ENCODE data around the gene SLC1A4.
A peak's percentile ranks its signal among the peaks of the same experiment; 100 is the strongest.
"Not testable (repeated sequence)": the region's sequence is repeated elsewhere in the genome, so short reads cannot be mapped to it uniquely, and the experiment has no call there.

Gene SLC1A4

DNA sequence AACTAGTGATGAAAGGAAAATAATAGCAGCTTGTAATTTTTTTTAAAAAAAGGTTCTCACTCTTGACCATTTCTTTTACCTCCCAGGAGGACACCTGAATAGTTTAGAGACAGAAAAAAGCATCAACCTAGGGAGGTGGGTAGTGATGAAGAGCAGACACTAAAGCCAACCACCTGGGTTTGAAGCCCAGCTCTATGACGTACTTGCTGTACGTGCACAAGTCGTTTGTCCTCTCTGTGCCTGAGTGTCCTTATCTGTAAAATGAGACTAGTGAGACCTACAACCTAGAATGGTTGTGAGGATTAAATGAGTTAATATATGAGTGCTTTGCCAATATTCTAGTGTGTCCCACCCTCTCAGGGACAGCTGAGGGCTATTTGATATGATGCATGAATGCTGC, 5.8 kb downstream of the SLC1A4 start:
- DNase-seq: no peak

DNA sequence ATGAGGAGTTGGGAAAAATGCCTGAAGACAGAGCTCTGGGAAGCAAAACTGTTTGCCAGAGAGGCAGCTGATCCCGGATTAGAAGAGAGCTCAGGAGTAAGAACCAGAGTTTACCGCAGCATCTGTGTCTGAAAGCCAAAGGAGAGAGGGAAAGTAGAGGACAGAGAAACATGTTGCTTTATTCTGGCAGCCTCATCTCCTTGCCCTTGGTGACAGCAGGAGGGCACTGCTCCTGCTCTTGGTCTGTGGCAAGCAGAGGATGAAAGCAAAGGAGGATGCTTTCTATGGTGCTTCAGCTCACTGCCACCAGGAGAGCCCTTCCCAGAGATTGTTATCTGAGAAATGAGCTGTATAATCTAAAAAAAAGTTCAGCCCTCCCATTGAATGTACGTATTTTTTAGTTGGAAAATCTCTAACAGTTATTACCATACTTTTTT, 7.7 kb downstream of the SLC1A4 start:
- no peak for DNase-seq

DNA sequence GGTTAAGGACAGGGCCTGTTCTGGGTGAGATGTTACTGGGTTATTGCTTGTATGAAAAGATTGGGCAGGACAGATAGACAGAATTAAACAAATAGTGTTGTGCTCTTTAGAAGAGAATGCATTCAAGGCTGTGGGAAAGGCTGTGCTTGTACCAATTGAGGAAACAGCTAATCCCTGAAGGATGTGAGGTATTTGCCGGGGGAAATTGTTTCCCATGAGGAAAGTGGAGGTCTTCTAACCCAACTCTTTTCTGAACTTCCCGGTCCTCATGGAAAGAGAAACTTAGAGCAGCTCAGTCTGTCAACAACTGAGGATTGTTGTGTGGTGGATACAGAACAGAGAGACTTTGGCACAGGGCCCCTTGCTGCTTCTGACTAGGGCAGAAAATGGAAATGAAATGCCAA, 9.5 kb downstream of the SLC1A4 start:
- peak; percentile 57 for DNase-seq

DNA sequence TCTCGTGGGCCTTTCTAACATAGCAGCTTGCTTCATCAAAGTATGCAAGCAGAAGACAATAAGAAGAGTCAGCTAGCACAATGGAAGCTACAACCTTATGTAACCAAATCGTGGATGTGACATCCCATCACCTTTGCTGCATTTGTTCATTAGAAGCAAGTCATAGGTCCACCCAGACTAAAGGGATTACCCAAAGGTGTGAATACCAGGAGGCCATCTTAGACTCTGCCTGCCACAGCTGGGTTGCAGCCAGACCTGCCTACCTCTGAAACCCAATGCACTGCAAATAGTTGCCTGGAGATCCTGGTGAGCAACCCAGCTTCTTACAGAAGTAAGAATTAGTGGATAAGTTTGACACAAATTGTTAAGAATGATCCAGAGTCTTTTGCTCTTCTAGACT, 10.6 kb downstream of the SLC1A4 start:
- DNase-seq: no peak

DNA sequence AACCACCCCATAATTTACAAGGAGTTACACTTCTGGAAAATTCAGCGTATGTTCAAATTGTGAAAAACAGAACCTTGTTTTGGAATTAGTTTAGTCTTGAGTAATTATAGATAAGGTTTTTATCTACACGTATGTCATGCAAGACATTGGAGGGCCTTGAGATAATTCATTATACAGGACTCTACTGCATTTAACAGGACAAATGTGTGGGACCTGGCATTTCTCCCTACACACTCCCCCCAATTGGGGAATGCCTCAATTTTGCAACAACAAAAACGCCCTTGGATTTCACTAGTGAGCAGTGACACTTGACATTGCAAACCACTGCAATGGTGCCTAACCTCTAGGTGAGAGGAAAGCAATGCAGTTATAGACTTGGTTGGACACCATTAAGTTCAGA, 11.4 kb downstream of the SLC1A4 start:
- DNase-seq: no peak

DNA sequence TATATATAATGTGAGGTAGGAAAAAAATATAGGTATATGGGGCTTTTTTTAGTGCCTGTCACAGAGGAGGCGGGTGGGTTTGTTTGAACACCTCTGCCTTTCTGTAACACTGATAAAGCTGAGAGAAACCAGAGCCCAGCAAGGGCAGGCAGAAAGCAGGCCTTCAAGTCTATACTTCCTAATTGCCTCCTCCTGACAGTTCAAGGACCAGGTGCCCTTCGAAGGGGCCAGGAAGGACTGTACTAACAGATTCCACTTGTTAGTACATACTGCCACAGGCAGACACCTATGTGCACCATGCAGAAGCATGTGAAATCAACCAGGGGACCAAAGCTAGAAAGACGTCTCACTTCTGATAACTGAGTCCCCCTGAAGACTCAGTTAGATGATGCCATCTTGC, 13.8 kb downstream of the SLC1A4 start:
- no peak for DNase-seq

DNA sequence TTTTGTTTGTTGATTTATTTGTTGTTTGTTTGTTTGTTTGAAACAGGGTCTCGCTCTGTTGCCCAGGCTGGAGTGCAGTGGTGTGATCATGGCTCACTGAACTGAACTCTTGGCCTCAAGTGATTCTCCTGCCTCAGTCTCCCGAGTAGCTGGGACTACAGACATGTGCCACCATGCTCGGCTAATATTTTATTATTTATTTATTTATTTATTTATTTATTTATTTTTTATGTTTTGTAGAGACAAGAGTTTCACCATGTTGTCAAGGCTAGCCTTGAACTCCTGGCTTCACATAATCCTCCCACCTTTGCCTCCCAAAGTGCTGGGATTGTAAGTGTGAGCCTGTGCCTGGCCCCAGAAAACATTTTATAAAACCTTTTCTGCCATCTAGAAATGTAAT, 15.0 kb downstream of the SLC1A4 start:
- DNase-seq: not testable (repeated sequence)

DNA sequence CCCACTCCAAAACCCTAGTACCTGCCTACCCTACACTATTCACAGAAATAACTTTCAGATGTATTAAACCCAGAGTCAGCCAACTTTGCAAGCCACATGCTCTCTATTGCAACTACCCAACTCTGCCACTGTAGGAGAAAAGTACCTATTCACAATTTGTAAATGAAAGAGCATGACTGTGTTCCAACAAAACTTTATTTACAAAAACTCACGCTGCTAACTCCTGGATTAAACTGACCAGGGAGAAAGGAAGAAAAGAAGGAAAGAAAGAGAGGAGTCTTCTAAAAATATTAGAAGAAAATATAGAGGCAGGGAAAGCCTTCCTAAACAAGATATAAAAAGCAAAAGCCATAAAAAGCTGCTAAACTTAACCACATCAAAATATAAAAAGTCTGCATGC, 24.6 kb downstream of the SLC1A4 start:
- no peak for DNase-seq

DNA sequence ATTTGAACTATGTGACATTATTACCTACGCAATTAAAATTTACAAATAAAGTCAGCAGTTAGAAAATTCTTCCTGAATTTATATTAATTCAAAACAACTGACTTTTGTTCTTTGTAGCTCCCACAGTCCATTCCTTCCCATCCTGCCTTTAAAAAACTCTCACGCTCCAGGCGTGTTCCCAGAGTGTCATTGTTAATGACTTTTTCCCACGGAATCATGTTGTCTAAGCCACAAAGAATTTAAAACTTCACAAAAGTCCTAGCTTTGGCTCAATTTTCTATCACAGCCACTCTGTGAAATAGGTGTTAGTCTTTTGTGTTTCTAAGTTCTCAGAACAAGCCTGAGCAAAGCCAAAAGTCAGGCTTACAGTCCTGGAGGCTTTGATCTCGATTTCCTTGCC, 26.5 kb downstream of the SLC1A4 start:
- no peak for DNase-seq

DNA sequence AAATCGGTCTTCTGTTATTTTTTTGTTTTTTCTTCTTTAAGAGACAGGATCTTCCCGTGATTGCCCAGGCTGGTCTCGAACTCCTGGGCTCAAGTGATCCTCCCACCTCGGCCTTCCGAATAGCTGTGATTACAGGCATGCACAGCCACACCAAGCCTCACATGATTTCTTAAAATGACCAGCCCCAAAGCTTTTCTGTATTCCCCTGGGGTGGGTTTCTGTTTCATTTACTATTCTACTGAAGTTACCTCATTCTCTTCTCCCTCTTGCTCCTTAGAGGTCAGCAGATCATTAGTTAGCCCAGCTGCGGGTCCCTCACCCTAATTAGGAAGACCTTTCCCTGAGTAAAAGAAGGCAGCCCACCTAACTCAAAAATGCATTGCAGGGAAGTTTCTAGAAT, 27.6 kb downstream of the SLC1A4 start:
- DNase-seq: no peak

DNA sequence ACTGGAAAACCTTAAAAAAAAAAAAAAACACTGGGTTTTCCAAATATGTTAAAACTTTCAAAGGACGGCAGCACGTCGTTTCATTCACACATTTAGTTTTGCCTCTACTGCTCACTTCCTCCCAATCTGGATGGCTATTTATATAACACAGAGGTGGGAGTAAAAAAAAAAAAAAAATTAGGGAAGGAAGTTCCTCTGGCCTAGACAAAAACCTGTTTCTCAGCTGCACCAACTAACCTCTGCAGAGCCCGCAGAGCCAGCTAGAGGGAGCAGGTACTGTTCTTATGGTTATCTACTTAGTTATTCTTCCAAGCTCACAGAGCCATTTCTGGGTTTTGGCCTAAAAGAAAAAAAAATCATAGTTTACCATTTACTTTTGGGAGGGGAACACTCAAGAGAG, 28.1 kb downstream of the SLC1A4 start:
- no peak for DNase-seq

DNA sequence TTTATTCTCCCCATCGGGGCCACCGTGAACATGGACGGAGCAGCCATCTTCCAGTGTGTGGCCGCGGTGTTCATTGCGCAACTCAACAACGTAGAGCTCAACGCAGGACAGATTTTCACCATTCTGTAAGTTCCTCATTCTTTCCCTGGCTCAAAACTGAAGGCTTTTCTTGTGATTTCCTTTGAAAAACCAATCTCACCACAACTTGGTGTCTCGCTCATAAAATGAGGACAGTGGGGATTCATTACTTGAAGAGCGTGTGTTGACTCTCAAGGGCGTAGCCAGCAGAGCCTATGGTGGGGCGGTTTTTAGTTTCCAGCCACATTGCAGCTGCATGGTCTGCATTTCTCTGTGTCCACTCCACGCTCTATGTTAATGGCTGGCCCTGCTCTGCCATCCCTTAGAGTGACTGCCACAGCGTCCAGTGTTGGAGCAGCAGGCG, 29.0 kb downstream of the SLC1A4 start:
- no peak for DNase-seq

DNA sequence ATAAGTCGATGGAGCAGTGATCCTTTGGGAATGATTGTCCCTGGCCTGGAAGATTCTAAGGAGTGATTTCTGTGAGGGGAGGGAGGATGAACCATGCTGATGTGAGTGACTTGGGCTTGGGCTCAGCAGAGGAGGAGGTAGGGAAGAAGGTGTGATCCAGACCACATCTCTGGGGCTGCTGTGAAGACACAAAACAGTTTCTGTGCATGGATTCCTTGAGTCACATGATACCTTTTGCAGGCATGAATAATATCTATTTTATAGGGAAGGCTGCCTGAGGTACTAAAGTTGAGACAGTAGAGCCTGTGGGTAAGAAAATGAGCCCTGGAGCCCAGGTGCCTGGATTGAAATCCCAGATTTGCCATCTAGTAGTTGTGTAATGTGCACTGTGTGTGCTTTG, 29.8 kb downstream of the SLC1A4 start:
- no peak for DNase-seq

DNA sequence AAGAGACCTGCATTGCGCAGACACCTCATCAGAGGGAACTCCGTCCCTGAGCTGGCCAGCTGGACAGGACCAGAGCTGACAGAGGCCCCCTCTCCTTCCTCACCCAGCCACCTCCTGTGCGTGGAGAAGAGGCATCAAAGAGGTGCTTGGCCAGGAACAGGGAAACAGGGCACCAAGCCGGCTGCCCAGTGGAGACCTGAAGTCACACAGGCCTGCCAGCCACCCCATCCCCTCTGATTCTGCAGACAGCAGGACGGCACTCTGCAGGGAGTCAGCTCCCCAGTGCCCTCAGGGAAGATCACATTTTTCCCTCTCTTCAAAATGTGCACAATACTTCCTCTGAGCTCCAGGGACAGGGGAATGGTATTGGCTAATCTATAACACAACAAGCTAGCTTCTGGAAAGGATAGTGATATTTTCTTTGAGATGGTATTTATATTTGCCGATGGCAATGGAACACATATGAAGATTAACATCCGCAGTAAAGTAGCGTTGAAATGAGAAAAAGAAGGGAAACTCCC, 30.5 kb downstream of the SLC1A4 start:
- no peak for DNase-seq

DNA sequence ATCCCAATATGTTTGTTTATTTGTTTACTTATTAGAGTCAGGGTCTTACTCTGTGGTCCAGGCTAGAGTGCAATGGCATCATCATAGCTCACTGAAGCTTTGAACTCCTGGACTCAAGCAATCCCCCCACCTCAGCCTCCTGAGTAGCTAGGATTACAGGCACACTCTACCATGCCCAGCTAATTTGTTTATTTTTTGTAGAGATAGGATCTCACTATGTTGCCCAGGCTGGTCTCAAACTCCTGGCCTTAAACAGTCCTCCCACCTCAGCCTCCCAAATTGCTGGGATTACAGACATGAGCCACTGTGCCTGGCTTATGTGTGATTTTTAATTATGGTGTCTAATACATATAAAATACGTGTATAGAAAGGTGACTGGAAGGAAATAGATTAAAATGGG, 31.1 kb downstream of the SLC1A4 start:
- not testable (repeated sequence) for DNase-seq

DNA sequence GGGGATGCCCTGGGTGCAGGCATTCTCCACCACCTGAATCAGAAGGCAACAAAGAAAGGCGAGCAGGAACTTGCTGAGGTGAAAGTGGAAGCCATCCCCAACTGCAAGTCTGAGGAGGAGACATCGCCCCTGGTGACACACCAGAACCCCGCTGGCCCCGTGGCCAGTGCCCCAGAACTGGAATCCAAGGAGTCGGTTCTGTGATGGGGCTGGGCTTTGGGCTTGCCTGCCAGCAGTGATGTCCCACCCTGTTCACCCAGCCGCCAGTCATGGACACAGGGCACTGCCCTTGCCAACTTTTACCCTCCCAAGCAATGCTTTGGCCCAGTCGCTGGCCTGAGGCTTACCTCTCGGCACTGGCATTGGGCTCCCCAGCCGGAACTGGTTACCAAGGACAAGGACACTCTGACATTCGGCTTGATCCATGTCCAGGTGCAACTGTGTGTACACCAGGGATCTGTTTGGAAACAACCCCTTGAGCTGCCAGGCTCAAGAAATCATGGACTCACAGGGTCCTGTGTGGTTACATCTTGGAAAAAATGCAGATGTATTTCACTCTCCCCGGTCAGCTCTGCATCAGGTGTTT, 31.8 kb downstream of the SLC1A4 start:
- DNase-seq: no peak

DNA sequence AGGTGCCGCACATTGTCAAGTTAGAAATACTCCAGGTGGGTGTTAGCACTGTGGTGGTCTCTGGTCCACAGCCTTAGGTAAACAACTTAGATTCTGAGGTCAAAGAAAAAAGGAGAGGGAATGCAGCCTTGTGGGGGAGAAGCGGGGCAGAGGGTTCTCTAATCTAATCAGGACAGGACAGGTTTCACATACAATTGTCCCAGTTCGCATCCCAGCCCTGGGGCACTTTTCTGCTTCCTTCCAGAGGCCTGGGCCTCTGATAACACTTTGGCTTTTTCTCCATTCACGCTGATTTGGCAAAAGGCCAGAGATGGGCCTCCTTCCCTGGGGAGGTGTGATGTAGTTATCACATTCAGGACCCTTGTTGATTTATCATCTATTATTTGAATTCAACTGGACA, 32.5 kb downstream of the SLC1A4 start:
- no peak for DNase-seq

DNA sequence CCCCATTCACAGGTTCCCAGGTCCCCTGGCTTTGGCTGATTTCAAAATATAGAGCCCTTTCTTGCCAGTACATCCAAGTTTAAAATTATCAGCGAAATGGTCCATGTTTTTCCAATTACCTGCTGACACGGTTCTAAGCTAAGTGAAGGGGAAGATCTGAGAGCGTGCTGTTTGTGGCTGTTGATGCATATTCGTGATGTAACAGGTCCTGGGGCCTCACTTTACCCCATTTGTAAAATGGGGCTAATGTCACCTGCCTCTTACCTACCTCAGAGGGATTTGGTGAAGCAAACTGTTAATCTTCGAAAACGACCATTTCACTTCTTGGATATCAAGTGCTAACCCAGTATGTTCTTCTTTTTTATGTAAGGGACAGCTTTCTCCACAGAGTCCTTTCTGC, 33.0 kb downstream of the SLC1A4 start:
- no peak for DNase-seq

DNA sequence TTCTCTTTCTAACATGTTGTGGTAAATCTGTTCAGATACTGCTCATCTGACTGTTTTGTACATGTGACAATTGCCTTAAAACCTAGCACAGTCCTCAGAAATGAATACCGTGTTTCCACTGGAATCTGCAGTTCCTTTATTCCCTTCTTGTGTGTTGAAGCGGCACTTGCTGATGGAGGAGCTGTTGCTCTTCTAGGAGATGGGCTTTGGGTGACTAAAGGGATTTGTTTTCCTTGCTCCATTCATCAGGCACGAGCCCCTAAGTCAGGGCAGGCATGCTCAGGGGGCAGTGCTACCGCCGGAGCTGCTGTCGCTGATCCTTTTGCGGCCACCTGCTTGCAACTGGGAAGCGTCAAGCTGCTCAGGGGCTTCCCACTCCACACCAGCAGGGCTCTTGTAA, 34.5 kb downstream of the SLC1A4 start:
- no peak for DNase-seq

DNA sequence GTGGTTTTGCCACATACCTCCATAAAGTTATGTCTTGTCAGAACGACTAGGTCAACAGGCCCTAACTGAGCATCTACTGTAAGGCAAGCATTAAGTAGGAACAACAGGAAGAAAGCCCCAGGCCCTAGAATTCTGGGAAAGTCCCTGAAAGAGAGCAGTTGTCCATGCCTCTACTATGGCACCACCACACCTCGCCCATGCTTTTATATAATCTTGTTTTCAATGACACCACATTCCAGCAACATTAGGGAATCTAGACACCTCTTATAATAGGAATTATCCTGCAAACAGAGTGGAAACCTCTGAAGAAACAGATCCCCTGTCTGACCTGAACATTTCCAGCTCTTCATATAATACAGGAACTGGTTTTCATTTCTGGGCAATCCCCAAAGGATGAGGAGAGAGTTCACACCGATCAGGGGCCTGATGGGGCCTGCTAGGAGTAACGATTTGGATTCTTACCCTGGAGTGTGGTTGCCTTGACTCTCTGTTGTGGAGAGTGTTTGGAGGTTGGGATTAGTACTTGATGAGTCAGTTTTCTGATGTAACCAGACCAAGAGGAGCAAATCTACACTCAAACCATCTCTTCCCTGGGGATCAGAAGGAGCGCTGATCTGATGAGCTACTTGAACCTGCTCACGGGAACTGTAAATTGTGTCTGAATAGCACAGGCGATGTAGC, 35.1 kb downstream of the SLC1A4 start:
- peak; percentile 75 for DNase-seq

DNA sequence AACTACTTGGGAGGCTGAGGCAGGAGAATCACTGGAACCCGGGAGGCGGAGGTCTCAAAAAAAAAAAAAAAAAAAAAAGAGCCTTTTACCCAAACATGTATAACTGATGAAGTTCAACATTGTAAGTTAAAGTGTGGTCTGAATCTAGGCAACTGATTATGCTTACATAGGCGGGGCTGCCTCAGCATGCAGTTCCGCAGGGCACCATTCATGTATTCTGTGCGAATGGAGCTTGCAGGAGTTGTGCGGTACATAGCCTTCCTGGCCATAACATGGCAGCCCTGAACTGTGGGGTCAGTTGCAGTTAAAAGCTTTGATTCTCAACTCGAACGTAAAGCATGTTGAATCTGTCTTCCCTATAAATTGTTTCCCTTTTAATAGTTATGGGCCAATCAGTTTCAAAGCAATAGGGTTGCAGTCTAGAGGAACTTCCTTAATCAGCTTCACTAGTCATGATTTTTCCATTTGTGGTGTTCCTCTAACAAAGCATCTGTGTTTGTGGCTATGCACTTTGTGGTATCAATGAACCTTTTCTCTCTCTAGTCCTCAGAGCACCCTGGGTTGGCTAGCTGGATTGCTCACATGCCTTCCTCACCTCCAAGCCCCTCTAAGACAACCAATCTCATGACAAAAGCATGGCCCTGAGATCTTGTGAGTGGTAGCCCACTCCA, 36.4 kb downstream of the SLC1A4 start:
- no peak for DNase-seq

DNA sequence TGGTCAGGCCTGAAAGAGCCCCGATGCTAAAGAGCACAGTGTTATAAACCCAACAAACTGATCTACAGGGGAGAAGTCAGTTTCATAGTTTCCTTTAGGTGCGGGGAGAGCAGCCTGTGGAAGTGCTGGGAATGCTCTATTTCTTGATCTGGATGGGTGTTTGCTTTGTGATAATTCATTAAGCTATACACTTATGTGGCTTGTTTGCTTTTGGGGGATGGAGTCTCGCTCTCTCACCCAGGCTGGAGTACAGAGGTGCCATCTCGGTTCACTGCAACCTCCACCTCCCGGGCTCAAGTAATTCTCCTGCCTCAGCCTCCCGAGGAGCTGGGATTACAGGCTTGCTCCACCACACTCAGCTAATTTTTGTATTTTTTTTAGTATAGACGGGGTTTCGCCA, 37.0 kb downstream of the SLC1A4 start:
- no peak for DNase-seq

DNA sequence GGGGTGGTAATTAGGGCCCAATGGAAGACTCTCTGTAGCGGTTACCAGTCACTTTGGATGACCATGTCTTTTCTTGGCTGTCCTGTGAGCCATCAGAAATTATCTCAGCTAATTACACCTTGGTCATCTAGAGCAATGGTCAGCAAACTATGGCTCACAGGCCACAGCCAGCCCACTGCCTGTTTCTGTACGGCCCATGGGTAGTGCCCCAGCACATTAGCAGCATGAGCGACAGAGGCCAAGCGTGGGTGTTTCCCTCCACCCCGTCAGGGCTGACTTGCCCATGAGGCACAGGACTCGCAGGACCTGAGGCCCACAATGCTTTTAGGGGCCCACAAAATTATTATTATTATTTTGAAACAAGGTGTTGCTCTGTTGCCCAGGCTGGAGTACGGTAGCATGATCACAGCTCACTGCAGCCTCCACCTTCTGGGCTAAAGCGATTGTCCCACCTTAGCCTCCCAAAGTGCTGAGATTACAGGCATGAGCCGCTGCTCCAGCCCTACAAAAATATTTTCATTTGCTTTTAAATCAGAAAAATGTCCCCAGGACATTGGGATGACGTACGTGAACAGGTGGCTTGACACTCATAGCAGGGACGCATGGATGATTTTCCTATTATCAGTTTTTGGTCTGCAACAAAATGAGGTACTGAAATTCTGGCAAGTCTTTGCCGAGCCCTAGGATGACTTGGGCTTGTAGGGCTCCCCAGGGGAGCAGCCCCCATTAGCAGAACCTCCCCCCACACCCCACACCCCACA, 37.7 kb downstream of the SLC1A4 start:
- no peak for DNase-seq
